ENCODE results near the gene KCNK15.

DNA sequence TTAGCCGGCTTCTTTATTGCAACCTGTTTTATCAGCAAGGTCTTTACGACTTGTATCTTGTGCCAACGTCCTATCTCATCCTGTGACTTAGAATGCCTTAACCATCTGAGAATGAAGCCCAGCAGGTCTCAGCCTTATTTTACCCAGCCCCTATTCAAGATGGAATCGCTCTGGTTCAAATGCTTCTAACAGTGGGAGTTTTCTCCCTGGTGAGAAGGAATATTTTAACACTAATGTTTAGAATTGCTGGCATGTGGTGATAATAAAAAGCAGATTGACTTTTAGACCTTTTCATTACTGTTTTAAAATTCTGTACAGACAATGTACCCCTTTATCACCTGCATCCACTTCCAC lies 9.9 kb upstream of the KCNK15 start:
- TF ChIP-seq, protein P1, sequence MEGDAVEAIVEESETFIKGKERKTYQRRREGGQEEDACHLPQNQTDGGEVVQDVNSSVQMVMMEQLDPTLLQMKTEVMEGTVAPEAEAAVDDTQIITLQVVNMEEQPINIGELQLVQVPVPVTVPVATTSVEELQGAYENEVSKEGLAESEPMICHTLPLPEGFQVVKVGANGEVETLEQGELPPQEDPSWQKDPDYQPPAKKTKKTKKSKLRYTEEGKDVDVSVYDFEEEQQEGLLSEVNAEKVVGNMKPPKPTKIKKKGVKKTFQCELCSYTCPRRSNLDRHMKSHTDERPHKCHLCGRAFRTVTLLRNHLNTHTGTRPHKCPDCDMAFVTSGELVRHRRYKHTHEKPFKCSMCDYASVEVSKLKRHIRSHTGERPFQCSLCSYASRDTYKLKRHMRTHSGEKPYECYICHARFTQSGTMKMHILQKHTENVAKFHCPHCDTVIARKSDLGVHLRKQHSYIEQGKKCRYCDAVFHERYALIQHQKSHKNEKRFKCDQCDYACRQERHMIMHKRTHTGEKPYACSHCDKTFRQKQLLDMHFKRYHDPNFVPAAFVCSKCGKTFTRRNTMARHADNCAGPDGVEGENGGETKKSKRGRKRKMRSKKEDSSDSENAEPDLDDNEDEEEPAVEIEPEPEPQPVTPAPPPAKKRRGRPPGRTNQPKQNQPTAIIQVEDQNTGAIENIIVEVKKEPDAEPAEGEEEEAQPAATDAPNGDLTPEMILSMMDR (IDR thresholded peaks at IDR 0.05; ENCODE audit: low read length): no peak
- TF ChIP-seq EZH2phosphoT487 (IDR thresholded peaks at IDR 0.05; ENCODE audit: low read length): no peak

Data from MM.1S (cell line).